ENCODE data around the gene KPNA5.

DNA sequence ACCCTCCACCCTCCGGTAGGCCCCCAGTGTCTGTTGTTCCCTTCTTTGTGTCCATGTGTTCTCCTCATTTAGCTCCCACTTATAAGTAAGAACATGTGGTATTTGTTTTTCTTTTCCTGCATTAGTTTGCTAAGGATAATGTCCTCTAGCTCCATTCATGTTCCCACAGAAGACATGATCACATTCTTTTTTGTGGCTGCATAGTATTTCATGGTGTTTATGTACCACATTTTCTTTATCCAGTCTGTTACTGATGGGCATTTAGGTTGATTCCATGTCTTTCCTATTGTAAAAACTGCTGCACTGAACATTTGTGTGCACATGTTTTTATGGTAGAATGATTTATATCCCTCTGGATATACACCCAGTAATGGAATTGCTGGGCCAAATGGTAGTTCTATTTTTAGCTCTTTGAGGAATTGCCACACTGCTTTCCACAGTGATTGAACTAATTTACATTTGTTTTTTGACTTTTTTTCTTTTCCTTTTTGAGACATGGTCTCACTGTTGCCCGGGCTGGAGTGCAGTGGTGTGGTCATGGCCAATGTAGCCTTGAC, 4.5 kb downstream of the KPNA5 start:
- no peak for TF ChIP-seq POLR2A (IDR thresholded peaks at IDR 0.05; ENCODE audit: low read depth, low read length)
- no peak for TF ChIP-seq POLR2AphosphoS5 (IDR thresholded peaks at IDR 0.05; ENCODE audit: low read depth, low read length)
